ENCODE results near the gene DPM2. TPM values are rescaled to one million over a fixed set of nuclear protein-coding genes. Genes with fewer than 3 reads are reported as not detected.
A peak's percentile ranks its signal among the peaks of the same experiment; 100 is the strongest.

The DPM2 gene
- total RNA-seq, 4 donors from 2014 or later, result 6.7 to 33.1 (median 15.9) TPM

DNA sequence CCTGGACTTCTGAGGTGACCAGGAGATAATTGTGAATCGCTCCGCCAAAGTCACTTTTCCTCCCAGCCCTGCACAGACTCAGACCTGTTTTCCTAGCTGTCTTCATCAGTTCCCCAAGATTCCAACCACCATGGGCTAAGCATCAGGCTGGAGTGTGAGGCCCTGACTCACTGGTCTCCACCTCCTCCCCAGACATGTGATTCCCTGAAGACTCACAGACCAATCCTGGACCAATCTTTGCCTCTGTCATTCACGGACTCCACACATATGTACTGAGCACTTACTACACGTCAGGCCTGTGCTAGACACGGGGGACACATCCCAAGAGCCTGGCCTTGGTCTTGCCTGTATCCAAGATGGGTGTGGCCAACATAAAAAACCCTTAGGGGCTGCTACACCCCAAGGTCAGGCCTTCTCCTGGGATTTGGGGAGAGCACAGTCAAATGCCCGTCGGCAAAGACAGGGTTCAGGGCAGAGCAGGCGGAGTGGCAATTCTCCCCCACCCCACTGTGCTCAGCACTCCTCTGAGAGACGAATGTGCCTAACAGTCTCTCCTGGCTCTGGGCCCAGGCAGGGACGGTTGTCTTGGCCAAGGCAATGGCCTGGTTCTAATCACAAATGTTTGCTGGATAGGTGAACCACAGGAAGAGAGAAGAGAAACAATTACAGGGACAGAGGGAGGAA is 31.2 kb upstream of the DPM2 start:
- Histone ChIP-seq H3K9me3 (no peaks in the 10 kb centered on the region), H3K4me3 (no peak overlapping the region), H3K4me1 (peaks cover 53 to 69% of the 10 kb centered on the region in 2 donors), H3K27me3 (no peaks in the 10 kb centered on the region), H3K27ac (peak overlapping the region; percentile 90 to 91), H3K36me3 (no peaks in the 10 kb centered on the region)
- DNase-seq, result peak; percentile 71 to 86
- peak; percentile 22 to 32 for TF ChIP-seq POLR2A (IDR thresholded peaks at IDR 0.05)
- TF ChIP-seq, protein P1, sequence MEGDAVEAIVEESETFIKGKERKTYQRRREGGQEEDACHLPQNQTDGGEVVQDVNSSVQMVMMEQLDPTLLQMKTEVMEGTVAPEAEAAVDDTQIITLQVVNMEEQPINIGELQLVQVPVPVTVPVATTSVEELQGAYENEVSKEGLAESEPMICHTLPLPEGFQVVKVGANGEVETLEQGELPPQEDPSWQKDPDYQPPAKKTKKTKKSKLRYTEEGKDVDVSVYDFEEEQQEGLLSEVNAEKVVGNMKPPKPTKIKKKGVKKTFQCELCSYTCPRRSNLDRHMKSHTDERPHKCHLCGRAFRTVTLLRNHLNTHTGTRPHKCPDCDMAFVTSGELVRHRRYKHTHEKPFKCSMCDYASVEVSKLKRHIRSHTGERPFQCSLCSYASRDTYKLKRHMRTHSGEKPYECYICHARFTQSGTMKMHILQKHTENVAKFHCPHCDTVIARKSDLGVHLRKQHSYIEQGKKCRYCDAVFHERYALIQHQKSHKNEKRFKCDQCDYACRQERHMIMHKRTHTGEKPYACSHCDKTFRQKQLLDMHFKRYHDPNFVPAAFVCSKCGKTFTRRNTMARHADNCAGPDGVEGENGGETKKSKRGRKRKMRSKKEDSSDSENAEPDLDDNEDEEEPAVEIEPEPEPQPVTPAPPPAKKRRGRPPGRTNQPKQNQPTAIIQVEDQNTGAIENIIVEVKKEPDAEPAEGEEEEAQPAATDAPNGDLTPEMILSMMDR (IDR thresholded peaks at IDR 0.05), result no peak
- intact Hi-C loops (cut with DNase I; ENCODE audit: low total_unique reads), result no loop called here

GRCh38 chr9:127968042-127968441 is 30.4 kb upstream of the DPM2 start:
- Histone ChIP-seq H3K9me3 (no peaks in the 10 kb centered on the region), H3K36me3 (no peaks in the 10 kb centered on the region), H3K4me3 (no peak overlapping the region), H3K27ac (peak overlapping the region; percentile 90 to 91), H3K27me3 (no peaks in the 10 kb centered on the region), H3K4me1 (peaks cover 47 to 69% of the 10 kb centered on the region in 2 donors)
- DNase-seq, result peak in 1 of 2 donors; percentile 57
- TF ChIP-seq, protein P1 (IDR thresholded peaks at IDR 0.05), result no peak
- TF ChIP-seq POLR2A (IDR thresholded peaks at IDR 0.05), result no peak
- intact Hi-C loops (cut with DNase I; ENCODE audit: low total_unique reads), result no loop called here

DNA sequence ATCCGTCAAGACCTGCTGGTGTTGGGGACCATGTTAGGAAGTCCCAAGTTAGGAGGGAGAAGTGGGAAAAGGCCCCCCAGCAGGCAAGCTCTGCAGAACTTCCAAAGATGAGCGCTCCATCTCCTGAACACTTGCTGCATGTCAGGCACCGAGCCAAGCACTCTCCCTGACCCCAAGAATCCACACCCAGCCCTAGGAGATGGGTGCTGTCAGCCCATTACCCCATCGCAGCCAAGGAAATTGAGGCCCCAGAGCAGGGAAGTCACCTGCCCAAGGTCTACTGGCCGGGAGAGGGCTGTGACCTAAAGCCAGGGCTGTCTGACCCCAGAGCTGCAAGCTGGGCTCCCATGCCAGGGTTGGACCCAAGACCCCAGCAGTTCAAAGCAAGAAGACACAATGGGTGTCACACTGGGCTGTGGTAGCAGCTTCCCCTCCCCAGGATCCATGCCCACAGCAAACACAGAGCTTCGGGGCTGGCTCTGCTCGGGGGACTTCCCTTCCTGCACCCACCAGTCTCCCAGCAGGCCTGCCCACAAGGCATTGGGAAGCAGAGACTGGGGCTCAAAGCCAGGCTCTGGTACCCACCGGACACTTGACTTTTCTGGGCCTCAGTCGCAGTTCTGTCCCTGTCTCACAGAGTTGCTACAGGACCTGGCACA is 29.6 kb upstream of the DPM2 start:
- Histone ChIP-seq H3K4me3 (no peak overlapping the region), H3K27me3 (no peaks in the 10 kb centered on the region), H3K27ac (peak overlapping the region; percentile 90 to 91), H3K36me3 (no peaks in the 10 kb centered on the region), H3K4me1 (peaks cover 54 to 70% of the 10 kb centered on the region in 2 donors), H3K9me3 (no peaks in the 10 kb centered on the region)
- peak in 1 of 2 donors; percentile 42 for DNase-seq
- no peak for TF ChIP-seq POLR2A (IDR thresholded peaks at IDR 0.05)
- TF ChIP-seq, protein P1 (IDR thresholded peaks at IDR 0.05), result no peak
- intact Hi-C loops (cut with DNase I; ENCODE audit: low total_unique reads), result no loop called here

DNA sequence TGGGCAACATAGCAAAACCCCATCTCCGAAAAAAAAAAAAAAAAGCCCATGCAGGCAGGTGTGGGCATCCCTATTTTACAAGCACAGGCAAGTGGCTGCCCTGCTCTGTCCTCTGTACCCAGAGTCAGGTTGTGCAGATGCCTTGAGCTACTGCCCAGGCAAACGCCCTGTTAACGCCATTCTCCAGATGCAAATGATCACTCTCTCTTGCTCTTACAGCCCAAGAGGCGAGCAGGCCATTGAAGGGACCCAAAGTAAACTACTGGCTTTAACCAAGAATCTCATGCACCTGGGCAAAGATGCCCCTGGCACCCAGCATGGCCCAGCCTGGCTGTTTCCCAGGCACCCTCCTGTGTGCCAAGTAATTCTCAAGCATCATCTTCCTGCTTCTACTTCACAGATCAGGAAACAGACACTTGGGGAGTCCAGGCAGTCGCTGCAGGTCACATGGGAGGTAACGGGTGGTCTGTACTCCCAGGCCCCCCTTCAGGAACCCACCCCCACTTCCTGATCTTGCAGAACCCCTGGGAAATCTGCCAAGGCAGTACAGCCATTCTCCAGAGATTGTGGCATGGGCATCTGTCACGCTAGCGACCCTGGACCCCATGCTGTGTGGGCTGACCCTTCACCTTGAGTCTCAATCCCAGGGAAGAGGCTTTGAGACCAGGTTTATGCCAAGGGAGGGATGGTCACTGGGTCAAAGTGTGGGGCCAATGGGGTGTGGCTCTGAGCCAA is 28.9 kb upstream of the DPM2 start:
- TF ChIP-seq, protein P1 (IDR thresholded peaks at IDR 0.05), result no peak
- no peak for TF ChIP-seq POLR2A (IDR thresholded peaks at IDR 0.05)
- no peak overlapping the region for H3K4me3 ChIP-seq
- DNase-seq, result peak in 1 of 2 donors; percentile 37
- H3K27ac ChIP-seq, result peak overlapping the region; percentile 90 to 91
- H3K36me3 ChIP-seq, result no peaks in the 10 kb centered on the region
- H3K4me1 ChIP-seq, result peaks cover 59 to 70% of the 10 kb centered on the region in 2 donors
- no peaks in the 10 kb centered on the region for H3K27me3 ChIP-seq
- no peaks in the 10 kb centered on the region for H3K9me3 ChIP-seq
- intact Hi-C loops (cut with DNase I; ENCODE audit: low total_unique reads), result no loop called here

Measured in uterus (tissue), 4 donors.